H9 (cell line): ENCODE results near the gene DNAAF1. TPM values are rescaled to one million over a fixed set of nuclear protein-coding genes. Genes with fewer than 3 reads are reported as not detected.
A peak's percentile ranks its signal among the peaks of the same experiment; 100 is the strongest.

ENCODE experiments used
- DNase-seq: peaks from one replicate; pipeline ENCODE4 v3.0.0-alpha.2; 2017
- H2AFZ ChIP-seq: one replicate; pipeline ENCODE4 v1.6.1; 2013; ENCODE audit warnings: mild to moderate bottlenecking, low read length, control low read depth, moderate library complexity
- H2AK5ac ChIP-seq: 2 replicates; pipeline ENCODE4 v1.6.1; 2013; ENCODE audit warnings: low read length, control low read depth, mixed read lengths; ENCODE audit not compliant: insufficient read length
- H2BK120ac ChIP-seq: one replicate; pipeline ENCODE4 v1.6.1; 2013; ENCODE audit warnings: low read depth, mild to moderate bottlenecking, low read length, control low read depth, inconsistent platforms; ENCODE audit not compliant: poor library complexity, severe bottlenecking
- H2BK12ac ChIP-seq: 2 replicates; pipeline ENCODE4 v1.6.1; 2013; ENCODE audit warnings: low read length, control low read depth, mixed read lengths, low read depth; ENCODE audit not compliant: insufficient read length
- H2BK15ac ChIP-seq: 2 replicates; pipeline ENCODE4 v1.6.1; 2013; ENCODE audit warnings: low read depth, low read length, control low read depth
- H2BK20ac ChIP-seq: one replicate; pipeline ENCODE4 v1.6.1; 2013; ENCODE audit warnings: low read depth, mild to moderate bottlenecking, low read length, control low read depth, inconsistent platforms; ENCODE audit not compliant: poor library complexity, severe bottlenecking
- H2BK5ac ChIP-seq: 2 replicates; pipeline ENCODE4 v1.6.1; 2013; ENCODE audit warnings: low read length, control low read depth, mixed read lengths; ENCODE audit not compliant: insufficient read length
- H3K14ac ChIP-seq: 2 replicates; pipeline ENCODE4 v1.6.1; 2013; ENCODE audit warnings: low read length, control low read depth; ENCODE audit not compliant: insufficient read depth
- H3K18ac ChIP-seq: 2 replicates; pipeline ENCODE4 v1.6.1; 2013; ENCODE audit warnings: low read depth, mild to moderate bottlenecking, mixed read lengths, low read length, control low read depth; ENCODE audit not compliant: insufficient read length
- H3K23ac ChIP-seq: 2 replicates; pipeline ENCODE4 v1.6.1; 2013; ENCODE audit warnings: low read length, control low read depth, mixed read lengths, low read depth; ENCODE audit not compliant: insufficient read length
- H3K23me2 ChIP-seq: 2 replicates; pipeline ENCODE4 v1.6.1; 2013; ENCODE audit warnings: low read depth, mild to moderate bottlenecking, mixed read lengths, low read length, control low read depth; ENCODE audit not compliant: insufficient read length, poor library complexity, severe bottlenecking
- H3K27ac ChIP-seq: 2 replicates; pipeline ENCODE4 v1.5.1; 2013; ENCODE audit warnings: low read length, control low read depth, mixed read lengths, low read depth; ENCODE audit not compliant: insufficient read length
- H3K27me3 ChIP-seq: 2 replicates; pipeline ENCODE4 v1.6.1; 2013; ENCODE audit warnings: low read length, control low read depth, inconsistent platforms; ENCODE audit not compliant: insufficient read depth
- H3K4ac ChIP-seq: 2 replicates; pipeline ENCODE4 v1.6.1; 2013; ENCODE audit warnings: low read depth, mild to moderate bottlenecking, control low read depth, inconsistent platforms, low read length, moderate library complexity
- H3K4me1 ChIP-seq: 2 replicates; pipeline ENCODE4 v1.6.1; 2013; ENCODE audit warnings: low read length, control low read depth, inconsistent platforms; ENCODE audit not compliant: insufficient read depth
- H3K4me2 ChIP-seq: 2 replicates; pipeline ENCODE4 v1.6.1; 2013; ENCODE audit warnings: low read length, control low read depth, mixed read lengths; ENCODE audit not compliant: insufficient read length, insufficient read depth
- H3K56ac ChIP-seq: 2 replicates; pipeline ENCODE4 v1.6.1; 2013; ENCODE audit warnings: low read depth, mild to moderate bottlenecking, mixed read lengths, low read length, control low read depth; ENCODE audit not compliant: insufficient read length
- H3K79me1 ChIP-seq: 2 replicates; pipeline ENCODE4 v1.6.1; 2013; ENCODE audit warnings: low read depth, mild to moderate bottlenecking, moderate library complexity, low read length, control low read depth, inconsistent platforms; ENCODE audit not compliant: insufficient read depth, poor library complexity, severe bottlenecking
- H3K79me2 ChIP-seq: 2 replicates; pipeline ENCODE4 v1.6.1; 2013; ENCODE audit warnings: low read length, control low read depth, inconsistent platforms; ENCODE audit not compliant: insufficient read depth
- H3K9ac ChIP-seq: 2 replicates; pipeline ENCODE4 v1.6.1; 2013; ENCODE audit warnings: low read length, control low read depth, mixed read lengths; ENCODE audit not compliant: insufficient read length; ENCODE audit errors: extremely low read depth
- H3K9me3 ChIP-seq: one replicate; pipeline ENCODE4 v1.6.1; 2013; ENCODE audit warnings: low read depth, low read length, inconsistent platforms; ENCODE audit not compliant: control insufficient read depth
- H3T11ph ChIP-seq: one replicate; pipeline ENCODE4 v1.6.1; 2013; ENCODE audit warnings: mild to moderate bottlenecking, low read length, control low read depth, inconsistent platforms
- H4K20me1 ChIP-seq: one replicate; pipeline ENCODE4 v1.6.1; 2013; ENCODE audit not compliant: control insufficient read depth, insufficient read length, insufficient read depth
- H4K5ac ChIP-seq: 2 replicates; pipeline ENCODE4 v1.6.1; 2013; ENCODE audit warnings: low read depth, mild to moderate bottlenecking, mixed read lengths, low read length, control low read depth; ENCODE audit not compliant: insufficient read length
- H4K8ac ChIP-seq: replicated peaks from 2 replicates; pipeline ENCODE4 v1.6.1; 2013; ENCODE audit warnings: low read length, control low read depth, mixed read lengths, low read depth; ENCODE audit not compliant: insufficient read length
- H4K91ac ChIP-seq: 2 replicates; pipeline ENCODE4 v1.6.1; 2013; ENCODE audit warnings: low read depth, mild to moderate bottlenecking, moderate library complexity, mixed read lengths, low read length, control low read depth; ENCODE audit not compliant: insufficient read length
- H3K27ac Mint-ChIP-seq, 3 experiments: 2 replicates in 2 of 3; 3 replicates in 1 of 3; pipeline ENCODE4 v1.8.0; 2020 to 2021; ENCODE audit warnings: mixed read lengths in 3 of 3, mild to moderate bottlenecking in 1 of 3, moderate library complexity in 1 of 3
- H3K27me3 Mint-ChIP-seq: 2 replicates; pipeline ENCODE4 v1.8.0; 2021; ENCODE audit warnings: low read depth, mild to moderate bottlenecking, moderate library complexity, mixed read lengths
- H3K36me3 Mint-ChIP-seq, 3 experiments: 2 replicates in 2 of 3; 3 replicates in 1 of 3; pipeline ENCODE4 v1.8.0; 2020 to 2021; ENCODE audit warnings: low read depth in 3 of 3, mixed read lengths in 3 of 3; ENCODE audit not compliant: insufficient read depth in 1 of 3
- H3K4me1 Mint-ChIP-seq, 2 experiments: 2 replicates each; pipeline ENCODE4 v1.8.0; 2020; ENCODE audit warnings: mixed read lengths in 2 of 2
- H3K4me3 Mint-ChIP-seq, 2 experiments: 2 replicates in 1 of 2; 3 replicates in 1 of 2; pipeline ENCODE4 v1.8.0; 2020 to 2021; ENCODE audit warnings: mild to moderate bottlenecking in 2 of 2, mixed read lengths in 2 of 2, moderate library complexity in 1 of 2
- H3K9me3 Mint-ChIP-seq, 2 experiments: 2 replicates in 1 of 2; 3 replicates in 1 of 2; pipeline ENCODE4 v1.8.0; 2020; ENCODE audit warnings: mild to moderate bottlenecking in 2 of 2, mixed read lengths in 2 of 2, moderate library complexity in 1 of 2
- WGBS: extraction: QIAGEN DNeasy Blood & Tissue Kit; methylation state at CpG from one replicate; pipeline ENCODE4 v1.1.7; 2013; ENCODE audit warnings: missing lambda C conversion rate, low lambda C conversion rate, mixed read lengths; ENCODE audit not compliant: insufficient read length; ENCODE audit errors: extremely low coverage; 5-methylcytosine and 5-hydroxymethylcytosine counted together
- total RNA-seq: library from RNA; stranded (reverse); gene quantifications from 2 replicates; pipeline ENCODE4 v1.2.1, GENCODE V29; 2021
- TF ChIP-seq, protein P1 (sequence below): fragments of 200-600 bp; sonication (generic); conservative IDR thresholded peaks from 3 replicates; pipeline ENCODE4 v1.8.0; 2021; ENCODE audit warnings: antibody characterized with exemption, mild to moderate bottlenecking

The DNAAF1 gene
- total RNA-seq, 1 experiment from 2014 or later, result not detected

DNA sequence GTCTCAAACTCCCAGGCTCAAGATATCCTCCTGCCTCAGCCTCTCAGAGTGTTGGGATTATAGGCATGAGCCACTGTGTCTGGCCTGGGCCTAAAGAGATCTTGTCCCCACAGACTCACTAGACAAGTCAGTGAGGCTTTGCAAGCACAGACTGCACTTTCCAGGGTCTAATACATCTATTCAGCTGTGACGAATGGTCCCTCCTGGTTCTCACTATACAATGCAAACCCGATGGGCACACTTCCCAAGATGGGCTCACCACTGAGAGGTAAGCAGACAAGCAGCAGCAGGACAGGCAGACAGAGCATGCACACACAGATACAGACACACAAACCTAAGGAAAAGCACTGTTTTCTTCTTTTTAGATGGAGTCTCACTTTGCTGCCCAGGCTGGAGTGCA lies 37.2 kb upstream of the DNAAF1 start:
- Histone ChIP-seq H3K9ac (no peak overlapping the region), H3K23me2 (no peaks in the 10 kb centered on the region), H2BK15ac (no peak overlapping the region), H3K4me2 (no peak overlapping the region), H4K8ac (no peak overlapping the region), H2AK5ac (no peak overlapping the region), H3K9me3 (no peaks in the 10 kb centered on the region), H3K4ac (no peak overlapping the region), H4K91ac (no peak overlapping the region), H3K14ac (no peak overlapping the region), H3K18ac (no peak overlapping the region), H2BK120ac (no peak overlapping the region), H3K56ac (no peak overlapping the region), H3K4me1 (no peaks in the 10 kb centered on the region), H3T11ph (no peak overlapping the region), H3K79me1 (peaks cover 5% of the 10 kb centered on the region), H3K23ac (no peak overlapping the region), H4K5ac (no peak overlapping the region), H4K20me1 (no peaks in the 10 kb centered on the region), H2BK20ac (no peak overlapping the region), H3K27ac (no peak overlapping the region), H2BK12ac (no peak overlapping the region), H2BK5ac (no peak overlapping the region), H3K79me2 (peaks cover 17% of the 10 kb centered on the region; the same call in 1 of the 2 replicates), H3K27me3 (no peaks in the 10 kb centered on the region), H2AFZ (no peak overlapping the region)
- Mint-ChIP-seq H3K9me3 (no peaks in the 10 kb centered on the region), H3K27me3 (no peaks in the 10 kb centered on the region), H3K36me3 (peaks cover 0 to 3% (median 0%) of the 10 kb centered on the region in 3 experiments; a peak in 1 of 7 replicates), H3K27ac (peak overlapping the region in 1 of 3 experiments; percentile 71; a peak in 1 of 7 replicates), H3K4me3 (no peak overlapping the region), H3K4me1 (peaks cover 8 to 17% of the 10 kb centered on the region in 2 experiments; a peak in 3 of 4 replicates)
- TF ChIP-seq, protein P1, sequence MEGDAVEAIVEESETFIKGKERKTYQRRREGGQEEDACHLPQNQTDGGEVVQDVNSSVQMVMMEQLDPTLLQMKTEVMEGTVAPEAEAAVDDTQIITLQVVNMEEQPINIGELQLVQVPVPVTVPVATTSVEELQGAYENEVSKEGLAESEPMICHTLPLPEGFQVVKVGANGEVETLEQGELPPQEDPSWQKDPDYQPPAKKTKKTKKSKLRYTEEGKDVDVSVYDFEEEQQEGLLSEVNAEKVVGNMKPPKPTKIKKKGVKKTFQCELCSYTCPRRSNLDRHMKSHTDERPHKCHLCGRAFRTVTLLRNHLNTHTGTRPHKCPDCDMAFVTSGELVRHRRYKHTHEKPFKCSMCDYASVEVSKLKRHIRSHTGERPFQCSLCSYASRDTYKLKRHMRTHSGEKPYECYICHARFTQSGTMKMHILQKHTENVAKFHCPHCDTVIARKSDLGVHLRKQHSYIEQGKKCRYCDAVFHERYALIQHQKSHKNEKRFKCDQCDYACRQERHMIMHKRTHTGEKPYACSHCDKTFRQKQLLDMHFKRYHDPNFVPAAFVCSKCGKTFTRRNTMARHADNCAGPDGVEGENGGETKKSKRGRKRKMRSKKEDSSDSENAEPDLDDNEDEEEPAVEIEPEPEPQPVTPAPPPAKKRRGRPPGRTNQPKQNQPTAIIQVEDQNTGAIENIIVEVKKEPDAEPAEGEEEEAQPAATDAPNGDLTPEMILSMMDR, result no peak
- DNase-seq, result no peak
- WGBS, result no CpG with 5 or more reads among the region's 2 CpGs
